K562 (cell line): ENCODE results near the gene CARD18. TPM values are rescaled to one million over a fixed set of nuclear protein-coding genes. Genes with fewer than 3 reads are reported as not detected.

Experiments
- ATAC-seq: fragments of 200-7000 bp; cut with Tn5 transposase; 3 replicates; pipeline ENCODE4 v1.9.1; 2020; ENCODE audit warnings: moderate library complexity
- BruUV-seq: library from RNA; stranded (reverse); fragments of 400-500 nt; replicated peaks from 2 replicates; lab custom pipeline; 2021; lab: Mats Ljungman, UMichigan
- CTCF ChIA-PET: fragments of 300-600 bp; formaldehyde crosslinking; extraction: SDS; loops from one replicate; lab custom pipeline; 2021; ENCODE audit warnings: low intra/inter-chr PET ratio; lab: Yijun Ruan, JAX
- POLR2A ChIA-PET: fragments of 300-600, 350-650 bp; sonication (Branson Sonifier 250); formaldehyde crosslinking; extraction: SDS; loops from one replicate; lab custom pipeline; 2021; ENCODE audit warnings: antibody characterized with exemption, inconsistent platforms; lab: Yijun Ruan, JAX
- DNase-seq, 4 experiments: peaks; one replicate each; pipeline versions ENCODE4 v3.0.0 to v3.0.0-alpha.2; 2011 to 2018; ENCODE audit warnings: low spot score in 3 of 4, mixed read lengths in 3 of 4; ENCODE audit errors: extremely low read depth in 1 of 4
- FAIRE-seq: peaks from 2 replicates; lab custom pipeline; 2011; peaks lifted over from hg19 to GRCh38; lab: Jason Lieb, UNC
- H2AFZ ChIP-seq: 2 replicates; pipeline ENCODE4 v1.6.0; 2011; ENCODE audit warnings: low read depth, low read length, control low read depth, inconsistent platforms
- H3K27ac ChIP-seq: fragments of 200-600 bp; 3 replicates; pipeline ENCODE4 v1.8.0; 2011; ENCODE audit warnings: low read depth, mild to moderate bottlenecking, control low read depth, inconsistent platforms, low read length, moderate library complexity, mixed read lengths; ENCODE audit errors: extremely low read depth
- H3K27me3 ChIP-seq, 2 experiments: fragments of 300-600 bp in 1 of 2; 2 replicates in 1 of 2; 3 replicates in 1 of 2; pipeline versions ENCODE4 v1.6.0 to v1.8.0; 2011; ENCODE audit warnings: inconsistent platforms in 2 of 2, low read length in 2 of 2, mild to moderate bottlenecking in 1 of 2, mixed read lengths in 1 of 2, moderate library complexity in 1 of 2; ENCODE audit not compliant: control insufficient read depth in 2 of 2, insufficient read depth in 2 of 2
- H3K36me3 ChIP-seq: fragments of 300-600 bp; 3 replicates; pipeline ENCODE4 v1.8.0; 2011; ENCODE audit warnings: mild to moderate bottlenecking, low read length, inconsistent platforms; ENCODE audit not compliant: control insufficient read depth, insufficient read depth
- H3K4me1 ChIP-seq, 2 experiments: fragments of 200-600 bp in 1 of 2; replicated peaks in 1 of 2; 2 replicates in 1 of 2; 3 replicates in 1 of 2; pipeline versions ENCODE4 v1.5.1 to v1.8.0; 2011; ENCODE audit warnings: inconsistent platforms in 2 of 2, low read length in 2 of 2, mild to moderate bottlenecking in 1 of 2, mixed read lengths in 1 of 2, moderate library complexity in 1 of 2; ENCODE audit not compliant: control insufficient read depth in 2 of 2, insufficient read depth in 2 of 2
- H3K4me2 ChIP-seq: 2 replicates; pipeline ENCODE4 v1.6.1; 2011; ENCODE audit warnings: low read length, control low read depth, inconsistent platforms, mixed read lengths; ENCODE audit not compliant: insufficient read depth
- H3K4me3 ChIP-seq: fragments of 200-600 bp; sonication (generic), shearing (Covaris generic); 2 replicates; pipeline ENCODE4 v1.5.1; 2016; ENCODE audit warnings: control low read depth, inconsistent platforms
- H3K79me2 ChIP-seq: fragments of 200-600 bp; 3 replicates; pipeline ENCODE4 v1.8.0; 2011; ENCODE audit warnings: low read length, inconsistent platforms; ENCODE audit not compliant: control insufficient read depth, insufficient read depth
- H3K9ac ChIP-seq, 2 experiments: 2 replicates each; pipeline versions ENCODE4 v1.6.0 to v1.6.1; 2011; ENCODE audit warnings: low read depth in 2 of 2, low read length in 2 of 2, control low read depth in 1 of 2, inconsistent platforms in 1 of 2, mild to moderate bottlenecking in 1 of 2, mixed read lengths in 1 of 2; ENCODE audit not compliant: insufficient read depth in 1 of 2
- H3K9me1 ChIP-seq: one replicate; pipeline ENCODE4 v1.6.0; 2011; ENCODE audit warnings: inconsistent platforms, mild to moderate bottlenecking, low read length, moderate library complexity; ENCODE audit not compliant: control insufficient read depth, insufficient read depth
- H3K9me3 ChIP-seq: replicated peaks from 2 replicates; pipeline ENCODE4 v1.5.1; 2011; ENCODE audit warnings: low read depth, low read length, inconsistent platforms; ENCODE audit not compliant: control insufficient read depth, insufficient read depth
- H4K20me1 ChIP-seq: replicated peaks from 2 replicates; pipeline ENCODE4 v1.6.1; 2011; ENCODE audit warnings: low read length, inconsistent platforms, mixed read lengths; ENCODE audit not compliant: control insufficient read depth, insufficient read depth
- CBFA2T3 ChIP-seq: fragments of 450-650 bp; IDR thresholded peaks from 2 replicates; pipeline ENCODE4 v1.6.1; 2017
- ETV5 ChIP-seq: sonication (generic); formaldehyde crosslinking; IDR thresholded peaks from 2 replicates; pipeline ENCODE4 v1.4.0; 2020; ENCODE audit warnings: low read depth, mild to moderate bottlenecking, missing genetic modification reagents
- GABPB2 ChIP-seq: fragments of 250-450 bp; sonication (Bioruptor Pico); conservative IDR thresholded peaks from 2 replicates; pipeline ENCODE4 v1.5.1; 2021; ENCODE audit warnings: mild to moderate bottlenecking
- HDAC1 ChIP-seq, 2 experiments: fragments of 450-650 bp; IDR thresholded peaks; 2 replicates each; pipeline ENCODE4 v1.6.1; 2016 to 2017; ENCODE audit warnings: inconsistent platforms in 1 of 2, mild to moderate bottlenecking in 1 of 2, moderate library complexity in 1 of 2
- MED1 ChIP-seq: sonication (generic); formaldehyde crosslinking; IDR thresholded peaks from 2 replicates; pipeline ENCODE4 v1.8.1; 2023; ENCODE audit warnings: missing genetic modification reagents, borderline replicate concordance
- MTA2 ChIP-seq: fragments of 450-650 bp; IDR thresholded peaks from 2 replicates; pipeline ENCODE4 v1.6.1; 2016; ENCODE audit warnings: low read depth
- SMAD2 ChIP-seq: fragments of 150-350 bp; IDR thresholded peaks from 2 replicates; pipeline ENCODE4 v1.6.1; 2014; ENCODE audit warnings: low read depth, mild to moderate bottlenecking, low read length
- TARDBP ChIP-seq: fragments of 450-650 bp; IDR thresholded peaks from 2 replicates; pipeline ENCODE4 v1.6.1; 2016
- ZNF3 ChIP-seq: fragments of 250-450 bp; sonication (Bioruptor Pico); IDR thresholded peaks from 2 replicates; pipeline ENCODE4 v1.5.0; 2021; ENCODE audit warnings: mild to moderate bottlenecking, moderate library complexity
- WGBS: fragments of 100-300 bp; shearing (Covaris generic); methylation state at CpG from one replicate; pipeline ENCODE4 v1.1.6; 2016; ENCODE audit warnings: low coverage, mixed read lengths; ENCODE audit not compliant: insufficient coverage; ENCODE audit errors: missing lambda C conversion rate; 5-methylcytosine and 5-hydroxymethylcytosine counted together
- in situ Hi-C: fragments of 300-500 bp; cut with MboI; formaldehyde crosslinking; loops from 4 replicates; pipeline ENCODE4 v1.15.0; 2018; ENCODE audit warnings: inconsistent platforms, mixed read lengths
- intact Hi-C: fragments of 100-400 bp; cut with micrococcal nuclease; formaldehyde crosslinking; loops from 2 replicates; pipeline ENCODE4 v1.14.2; 2022
- polyA plus RNA-seq, 8 experiments: library from polyadenylated mRNA; depleted of rRNA in 4 of 8; stranded (reverse) in 5 of 8; unstranded in 3 of 8; fragments of >200 nt; fragmentation: Nextera tagmentation in 2 of 8; fragmentation: Illumina TruSeq in 1 of 8; extraction: Ambion mirVana in 2 of 8; extraction: Trizol in 1 of 8; gene quantifications; 2 replicates each; pipeline versions ENCODE4 v1.2.1 to v1.2.3, GENCODE V29; 2011 to 2014; ENCODE audit warnings: inconsistent platforms in 1 of 8, missing spikeins in 1 of 8
- total RNA-seq, 7 experiments: library from RNA; depleted of rRNA in 6 of 7; stranded (reverse); fragments of >200 nt in 6 of 7; fragmentation: Illumina TruSeq in 2 of 7; extraction: Trizol in 2 of 7; gene quantifications; 2 replicates each; pipeline versions ENCODE4 v1.2.1 to v1.2.3, GENCODE V29; 2011 to 2021; ENCODE audit warnings: low replicate concordance in 1 of 7
- TF ChIP-seq, protein P1 (sequence below): fragments of 250-450 bp; sonication (Bioruptor Pico); IDR thresholded peaks from 2 replicates; pipeline ENCODE4 v1.8.0; 2022; ENCODE audit warnings: inconsistent platforms
- TF ChIP-seq, protein P2 (sequence below): fragments of 200-600 bp; sonication (generic); IDR thresholded peaks from one replicate; pipeline ENCODE4 v1.6.1; 2012; ENCODE audit warnings: mild to moderate bottlenecking, low read depth, low read length, inconsistent platforms

CARD18 gene
- total and polyA plus RNA-seq, 9 of the 15 experiments (the other 6 are each of a cell fraction or from before 2014, with no cell fraction given) = 1.5 to 4.7 (median 2.9) TPM

DNA sequence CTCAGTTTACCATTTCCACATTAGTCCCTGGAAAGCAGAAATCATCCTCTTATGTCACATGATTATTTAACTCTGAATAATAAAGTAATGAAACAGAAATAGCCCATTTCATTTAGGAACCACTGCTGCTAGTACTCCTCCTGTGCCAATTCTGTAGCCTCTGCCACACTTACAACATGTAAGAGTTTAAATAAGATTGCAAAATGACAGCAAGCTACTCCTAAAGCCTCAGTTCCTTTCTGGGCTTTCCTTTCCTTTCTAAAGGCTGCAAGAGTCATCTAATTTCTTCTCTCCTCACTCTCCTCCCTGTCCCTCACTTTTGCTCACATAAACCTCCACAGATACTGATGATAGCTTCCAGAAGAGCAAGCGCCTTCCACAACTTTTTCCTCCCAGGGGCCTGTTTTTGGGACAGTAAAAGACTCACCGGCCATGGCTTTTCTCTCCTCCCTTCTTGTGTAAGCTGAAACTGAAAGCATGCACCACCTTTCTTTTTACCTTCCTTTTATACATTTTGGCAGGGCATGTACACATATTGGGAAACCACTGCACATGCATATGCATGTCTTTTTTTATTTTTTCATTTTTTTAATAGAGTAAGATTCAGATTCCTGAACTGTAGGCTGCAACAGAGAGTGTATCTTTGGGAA, 38.5 kb downstream of the CARD18 start:
- H3K9ac ChIP-seq = no peak overlapping the region
- TF ChIP-seq CBFA2T3 (no peak), HDAC1 (IDR thresholded peaks at IDR 0.05) (no peak), MTA2 (no peak), MED1 (CRISPR knock-in tag) (no peak), SMAD2 (no peak), TARDBP (no peak), ZNF3 (CRISPR knock-in tag) (no peak), ETV5 (CRISPR knock-in tag) (no peak), GABPB2 (CRISPR knock-in tag) (no peak)
- TF ChIP-seq, protein P1, sequence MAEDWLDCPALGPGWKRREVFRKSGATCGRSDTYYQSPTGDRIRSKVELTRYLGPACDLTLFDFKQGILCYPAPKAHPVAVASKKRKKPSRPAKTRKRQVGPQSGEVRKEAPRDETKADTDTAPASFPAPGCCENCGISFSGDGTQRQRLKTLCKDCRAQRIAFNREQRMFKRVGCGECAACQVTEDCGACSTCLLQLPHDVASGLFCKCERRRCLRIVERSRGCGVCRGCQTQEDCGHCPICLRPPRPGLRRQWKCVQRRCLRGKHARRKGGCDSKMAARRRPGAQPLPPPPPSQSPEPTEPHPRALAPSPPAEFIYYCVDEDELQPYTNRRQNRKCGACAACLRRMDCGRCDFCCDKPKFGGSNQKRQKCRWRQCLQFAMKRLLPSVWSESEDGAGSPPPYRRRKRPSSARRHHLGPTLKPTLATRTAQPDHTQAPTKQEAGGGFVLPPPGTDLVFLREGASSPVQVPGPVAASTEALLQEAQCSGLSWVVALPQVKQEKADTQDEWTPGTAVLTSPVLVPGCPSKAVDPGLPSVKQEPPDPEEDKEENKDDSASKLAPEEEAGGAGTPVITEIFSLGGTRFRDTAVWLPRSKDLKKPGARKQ = no peak
- TF ChIP-seq, protein P2, sequence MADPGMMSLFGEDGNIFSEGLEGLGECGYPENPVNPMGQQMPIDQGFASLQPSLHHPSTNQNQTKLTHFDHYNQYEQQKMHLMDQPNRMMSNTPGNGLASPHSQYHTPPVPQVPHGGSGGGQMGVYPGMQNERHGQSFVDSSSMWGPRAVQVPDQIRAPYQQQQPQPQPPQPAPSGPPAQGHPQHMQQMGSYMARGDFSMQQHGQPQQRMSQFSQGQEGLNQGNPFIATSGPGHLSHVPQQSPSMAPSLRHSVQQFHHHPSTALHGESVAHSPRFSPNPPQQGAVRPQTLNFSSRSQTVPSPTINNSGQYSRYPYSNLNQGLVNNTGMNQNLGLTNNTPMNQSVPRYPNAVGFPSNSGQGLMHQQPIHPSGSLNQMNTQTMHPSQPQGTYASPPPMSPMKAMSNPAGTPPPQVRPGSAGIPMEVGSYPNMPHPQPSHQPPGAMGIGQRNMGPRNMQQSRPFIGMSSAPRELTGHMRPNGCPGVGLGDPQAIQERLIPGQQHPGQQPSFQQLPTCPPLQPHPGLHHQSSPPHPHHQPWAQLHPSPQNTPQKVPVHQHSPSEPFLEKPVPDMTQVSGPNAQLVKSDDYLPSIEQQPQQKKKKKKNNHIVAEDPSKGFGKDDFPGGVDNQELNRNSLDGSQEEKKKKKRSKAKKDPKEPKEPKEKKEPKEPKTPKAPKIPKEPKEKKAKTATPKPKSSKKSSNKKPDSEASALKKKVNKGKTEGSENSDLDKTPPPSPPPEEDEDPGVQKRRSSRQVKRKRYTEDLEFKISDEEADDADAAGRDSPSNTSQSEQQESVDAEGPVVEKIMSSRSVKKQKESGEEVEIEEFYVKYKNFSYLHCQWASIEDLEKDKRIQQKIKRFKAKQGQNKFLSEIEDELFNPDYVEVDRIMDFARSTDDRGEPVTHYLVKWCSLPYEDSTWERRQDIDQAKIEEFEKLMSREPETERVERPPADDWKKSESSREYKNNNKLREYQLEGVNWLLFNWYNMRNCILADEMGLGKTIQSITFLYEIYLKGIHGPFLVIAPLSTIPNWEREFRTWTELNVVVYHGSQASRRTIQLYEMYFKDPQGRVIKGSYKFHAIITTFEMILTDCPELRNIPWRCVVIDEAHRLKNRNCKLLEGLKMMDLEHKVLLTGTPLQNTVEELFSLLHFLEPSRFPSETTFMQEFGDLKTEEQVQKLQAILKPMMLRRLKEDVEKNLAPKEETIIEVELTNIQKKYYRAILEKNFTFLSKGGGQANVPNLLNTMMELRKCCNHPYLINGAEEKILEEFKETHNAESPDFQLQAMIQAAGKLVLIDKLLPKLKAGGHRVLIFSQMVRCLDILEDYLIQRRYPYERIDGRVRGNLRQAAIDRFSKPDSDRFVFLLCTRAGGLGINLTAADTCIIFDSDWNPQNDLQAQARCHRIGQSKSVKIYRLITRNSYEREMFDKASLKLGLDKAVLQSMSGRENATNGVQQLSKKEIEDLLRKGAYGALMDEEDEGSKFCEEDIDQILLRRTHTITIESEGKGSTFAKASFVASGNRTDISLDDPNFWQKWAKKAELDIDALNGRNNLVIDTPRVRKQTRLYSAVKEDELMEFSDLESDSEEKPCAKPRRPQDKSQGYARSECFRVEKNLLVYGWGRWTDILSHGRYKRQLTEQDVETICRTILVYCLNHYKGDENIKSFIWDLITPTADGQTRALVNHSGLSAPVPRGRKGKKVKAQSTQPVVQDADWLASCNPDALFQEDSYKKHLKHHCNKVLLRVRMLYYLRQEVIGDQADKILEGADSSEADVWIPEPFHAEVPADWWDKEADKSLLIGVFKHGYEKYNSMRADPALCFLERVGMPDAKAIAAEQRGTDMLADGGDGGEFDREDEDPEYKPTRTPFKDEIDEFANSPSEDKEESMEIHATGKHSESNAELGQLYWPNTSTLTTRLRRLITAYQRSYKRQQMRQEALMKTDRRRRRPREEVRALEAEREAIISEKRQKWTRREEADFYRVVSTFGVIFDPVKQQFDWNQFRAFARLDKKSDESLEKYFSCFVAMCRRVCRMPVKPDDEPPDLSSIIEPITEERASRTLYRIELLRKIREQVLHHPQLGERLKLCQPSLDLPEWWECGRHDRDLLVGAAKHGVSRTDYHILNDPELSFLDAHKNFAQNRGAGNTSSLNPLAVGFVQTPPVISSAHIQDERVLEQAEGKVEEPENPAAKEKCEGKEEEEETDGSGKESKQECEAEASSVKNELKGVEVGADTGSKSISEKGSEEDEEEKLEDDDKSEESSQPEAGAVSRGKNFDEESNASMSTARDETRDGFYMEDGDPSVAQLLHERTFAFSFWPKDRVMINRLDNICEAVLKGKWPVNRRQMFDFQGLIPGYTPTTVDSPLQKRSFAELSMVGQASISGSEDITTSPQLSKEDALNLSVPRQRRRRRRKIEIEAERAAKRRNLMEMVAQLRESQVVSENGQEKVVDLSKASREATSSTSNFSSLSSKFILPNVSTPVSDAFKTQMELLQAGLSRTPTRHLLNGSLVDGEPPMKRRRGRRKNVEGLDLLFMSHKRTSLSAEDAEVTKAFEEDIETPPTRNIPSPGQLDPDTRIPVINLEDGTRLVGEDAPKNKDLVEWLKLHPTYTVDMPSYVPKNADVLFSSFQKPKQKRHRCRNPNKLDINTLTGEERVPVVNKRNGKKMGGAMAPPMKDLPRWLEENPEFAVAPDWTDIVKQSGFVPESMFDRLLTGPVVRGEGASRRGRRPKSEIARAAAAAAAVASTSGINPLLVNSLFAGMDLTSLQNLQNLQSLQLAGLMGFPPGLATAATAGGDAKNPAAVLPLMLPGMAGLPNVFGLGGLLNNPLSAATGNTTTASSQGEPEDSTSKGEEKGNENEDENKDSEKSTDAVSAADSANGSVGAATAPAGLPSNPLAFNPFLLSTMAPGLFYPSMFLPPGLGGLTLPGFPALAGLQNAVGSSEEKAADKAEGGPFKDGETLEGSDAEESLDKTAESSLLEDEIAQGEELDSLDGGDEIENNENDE = no peak
- no peaks in the 10 kb centered on the region for H3K9me1 ChIP-seq
- intact Hi-C loops = no loop called here
- no peak overlapping the region for H2AFZ ChIP-seq
- no peaks in the 10 kb centered on the region for H3K4me1 ChIP-seq
- POLR2A ChIA-PET = no interaction called here
- CTCF ChIA-PET = no interaction called here
- FAIRE-seq = no peak
- no peaks in the 10 kb centered on the region for H3K36me3 ChIP-seq
- no TSS peak for BruUV-seq
- DNase-seq = no peak
- WGBS = 7% methylated on average over 2 of the region's 2 CpGs
- no peaks in the 10 kb centered on the region for H3K79me2 ChIP-seq
- H3K27ac ChIP-seq = no peak overlapping the region
- no peaks in the 10 kb centered on the region for H4K20me1 ChIP-seq
- H3K4me2 ChIP-seq = no peak overlapping the region
- H3K9me3 ChIP-seq = peaks cover 3% of the 10 kb centered on the region; the same call in 1 of the 2 replicates
- in situ Hi-C loops = no loop called here
- ATAC-seq = no peak
- no peaks in the 10 kb centered on the region for H3K27me3 ChIP-seq
- no peak overlapping the region for H3K4me3 ChIP-seq
